Caco-2 (cell line): Measurements from ENCODE around the gene STRN. TPM values are rescaled to one million over a fixed set of nuclear protein-coding genes. Genes with fewer than 3 reads are reported as not detected.

Experiments
- BruUV-seq: library from RNA; stranded (reverse); fragments of 400-500 nt; replicated peaks from 2 replicates; lab custom pipeline; 2021; lab: Mats Ljungman, UMichigan
- CTCF ChIA-PET: fragments of 300-600 bp; sonication (Branson Sonifier 250); formaldehyde crosslinking; loops from one replicate; lab custom pipeline; 2022; ENCODE audit warnings: antibody characterized with exemption; lab: Charles Lee
- POLR2A ChIA-PET: fragments of 300-600 bp; sonication (Branson Sonifier 250); formaldehyde crosslinking; loops from one replicate; lab custom pipeline; 2022; ENCODE audit warnings: antibody characterized with exemption; lab: Charles Lee
- DNase-seq, 2 experiments: peaks; one replicate each; pipeline versions ENCODE4 v3.0.0 to v3.0.0-alpha.2; 2020 to 2022
- H3K27me3 ChIP-seq: replicated peaks from 2 replicates; pipeline ENCODE4 v1.6.0; 2011; ENCODE audit warnings: low read length; ENCODE audit not compliant: control insufficient read depth, insufficient read depth
- H3K36me3 ChIP-seq: 2 replicates; pipeline ENCODE4 v1.5.1; 2011; ENCODE audit warnings: low read length; ENCODE audit not compliant: control insufficient read depth, insufficient read depth
- H3K4me1 ChIP-seq: fragments of 250-450 bp; sonication (Bioruptor Pico); 2 replicates; pipeline ENCODE4 v1.5.1; 2020; ENCODE audit warnings: mild to moderate bottlenecking
- H3K4me3 ChIP-seq: 2 replicates; pipeline ENCODE4 v1.5.1; 2011; ENCODE audit warnings: low read depth, mild to moderate bottlenecking, control low read depth, low read length
- H3K9me3 ChIP-seq: fragments of 250-450 bp; sonication (Bioruptor Pico); 2 replicates; pipeline ENCODE4 v1.5.1; 2020; ENCODE audit warnings: mild to moderate bottlenecking, moderate library complexity
- H3K27ac Mint-ChIP-seq: one replicate; pipeline ENCODE4 v1.8.0; 2022; ENCODE audit warnings: mixed read lengths; ENCODE audit not compliant: unreplicated experiment
- H3K27me3 Mint-ChIP-seq: one replicate; pipeline ENCODE4 v1.8.0; 2022; ENCODE audit warnings: mixed read lengths; ENCODE audit not compliant: insufficient read depth, unreplicated experiment
- H3K36me3 Mint-ChIP-seq: one replicate; pipeline ENCODE4 v1.8.0; 2022; ENCODE audit warnings: mild to moderate bottlenecking, mixed read lengths; ENCODE audit not compliant: insufficient read depth, unreplicated experiment
- H3K4me1 Mint-ChIP-seq: one replicate; pipeline ENCODE4 v1.8.0; 2022; ENCODE audit warnings: low read depth, mixed read lengths; ENCODE audit not compliant: unreplicated experiment
- H3K4me3 Mint-ChIP-seq: one replicate; pipeline ENCODE4 v1.8.0; 2022; ENCODE audit warnings: mild to moderate bottlenecking, moderate library complexity, mixed read lengths; ENCODE audit not compliant: unreplicated experiment
- H3K9me3 Mint-ChIP-seq: one replicate; pipeline ENCODE4 v1.8.0; 2022; ENCODE audit warnings: mixed read lengths; ENCODE audit not compliant: unreplicated experiment
- intact Hi-C: fragments of 100-400 bp; cut with micrococcal nuclease; formaldehyde crosslinking; loops from one replicate; pipeline ENCODE4 v1.10.0; 2022; ENCODE audit not compliant: unreplicated experiment
- total RNA-seq: library from RNA; stranded (reverse); gene quantifications from 2 replicates; pipeline ENCODE4 v1.2.3, GENCODE V29; 2022
- TF ChIP-seq, protein P1 (sequence below), 2 experiments: fragments of 200-600 bp in 1 of 2; IDR thresholded peaks; 1 replicate in 1 of 2; 2 replicates in 1 of 2; pipeline versions ENCODE4 v1.5.1 to v1.8.0; 2011 to 2022; ENCODE audit warnings: antibody characterized with exemption in 1 of 2, control low read depth in 1 of 2, inconsistent platforms in 1 of 2, low read depth in 1 of 2, low read length in 1 of 2, mild to moderate bottlenecking in 1 of 2, moderate library complexity in 1 of 2; ENCODE audit not compliant: insufficient read depth in 1 of 2, severe bottlenecking in 1 of 2, unreplicated experiment in 1 of 2

STRN gene
- total RNA-seq, 1 experiment from 2014 or later = 36.8 TPM

DNA sequence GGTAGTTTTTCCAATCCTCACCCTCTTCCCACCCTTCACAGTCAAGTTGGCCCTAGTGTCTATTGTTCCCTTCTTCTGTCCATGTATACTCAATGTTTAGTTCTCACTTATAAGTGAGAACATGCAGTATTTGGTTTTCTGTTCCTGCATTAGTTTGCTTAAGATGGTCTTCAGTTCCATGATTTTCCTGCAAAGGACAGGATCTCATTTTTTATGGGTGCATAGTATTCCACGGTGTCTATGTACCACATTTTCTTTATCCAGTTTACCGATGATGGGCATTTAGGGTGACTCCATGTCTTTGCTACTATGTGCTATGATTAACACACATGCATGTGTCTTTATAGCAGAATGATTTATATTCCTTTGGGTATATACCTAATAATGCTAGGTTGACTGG lies 104.4 kb downstream of the STRN start:
- ChIA-PET POLR2A (no interaction called here), CTCF (no interaction called here)
- no TSS peak for BruUV-seq
- no peaks in the 10 kb centered on the region for H3K4me1 ChIP-seq
- Mint-ChIP-seq H3K27ac (no peak overlapping the region), H3K4me1 (peaks cover 7% of the 10 kb centered on the region), H3K27me3 (no peaks in the 10 kb centered on the region), H3K4me3 (no peak overlapping the region), H3K36me3 (peaks cover 35% of the 10 kb centered on the region), H3K9me3 (no peaks in the 10 kb centered on the region)
- TF ChIP-seq, protein P1, sequence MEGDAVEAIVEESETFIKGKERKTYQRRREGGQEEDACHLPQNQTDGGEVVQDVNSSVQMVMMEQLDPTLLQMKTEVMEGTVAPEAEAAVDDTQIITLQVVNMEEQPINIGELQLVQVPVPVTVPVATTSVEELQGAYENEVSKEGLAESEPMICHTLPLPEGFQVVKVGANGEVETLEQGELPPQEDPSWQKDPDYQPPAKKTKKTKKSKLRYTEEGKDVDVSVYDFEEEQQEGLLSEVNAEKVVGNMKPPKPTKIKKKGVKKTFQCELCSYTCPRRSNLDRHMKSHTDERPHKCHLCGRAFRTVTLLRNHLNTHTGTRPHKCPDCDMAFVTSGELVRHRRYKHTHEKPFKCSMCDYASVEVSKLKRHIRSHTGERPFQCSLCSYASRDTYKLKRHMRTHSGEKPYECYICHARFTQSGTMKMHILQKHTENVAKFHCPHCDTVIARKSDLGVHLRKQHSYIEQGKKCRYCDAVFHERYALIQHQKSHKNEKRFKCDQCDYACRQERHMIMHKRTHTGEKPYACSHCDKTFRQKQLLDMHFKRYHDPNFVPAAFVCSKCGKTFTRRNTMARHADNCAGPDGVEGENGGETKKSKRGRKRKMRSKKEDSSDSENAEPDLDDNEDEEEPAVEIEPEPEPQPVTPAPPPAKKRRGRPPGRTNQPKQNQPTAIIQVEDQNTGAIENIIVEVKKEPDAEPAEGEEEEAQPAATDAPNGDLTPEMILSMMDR (IDR thresholded peaks at IDR 0.05; ENCODE audit: insufficient read depth in 1 of 2, low read depth in 1 of 2, low read length in 1 of 2, severe bottlenecking in 1 of 2, unreplicated experiment in 1 of 2) = no peak
- intact Hi-C loops = no loop called here
- H3K27me3 ChIP-seq = no peaks in the 10 kb centered on the region
- H3K9me3 ChIP-seq = no peaks in the 10 kb centered on the region
- H3K4me3 ChIP-seq = no peak overlapping the region
- no peak for DNase-seq
- H3K36me3 ChIP-seq = no peaks in the 10 kb centered on the region; the same call in 1 of the 2 replicates

DNA sequence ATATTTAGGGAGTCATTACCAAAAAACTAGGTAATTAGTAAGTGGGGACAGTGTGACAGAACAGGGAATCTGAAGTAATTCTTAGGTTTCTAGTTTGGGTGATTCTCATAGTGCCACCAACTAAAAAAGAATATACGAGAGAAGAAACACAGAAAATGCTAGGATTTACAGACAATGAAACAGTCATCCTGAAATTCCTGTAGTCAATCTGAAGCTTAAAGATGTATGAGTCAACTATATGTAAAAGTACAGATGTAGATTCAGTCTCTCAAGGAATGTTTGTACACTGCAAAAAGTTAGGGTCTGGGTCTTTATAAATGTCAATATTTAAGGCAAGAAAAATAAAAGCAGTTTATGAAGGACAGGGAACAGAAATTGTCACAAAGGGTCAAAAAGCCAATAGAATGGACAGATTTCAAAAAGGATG lies 107.0 kb downstream of the STRN start:
- H3K4me1 Mint-ChIP-seq = peaks cover 7% of the 10 kb centered on the region
- no peak for DNase-seq
- no peaks in the 10 kb centered on the region for H3K9me3 Mint-ChIP-seq
- ChIA-PET CTCF (no interaction called here), POLR2A (no interaction called here)
- peak overlapping the region; percentile 11 for H3K27ac Mint-ChIP-seq
- no peak overlapping the region for H3K4me3 Mint-ChIP-seq
- H3K27me3 ChIP-seq = no peaks in the 10 kb centered on the region
- H3K9me3 ChIP-seq = no peaks in the 10 kb centered on the region
- no peaks in the 10 kb centered on the region; the same call in 1 of the 2 replicates for H3K36me3 ChIP-seq
- no peaks in the 10 kb centered on the region for H3K27me3 Mint-ChIP-seq
- H3K4me3 ChIP-seq = no peak overlapping the region
- peaks cover 17% of the 10 kb centered on the region for H3K36me3 Mint-ChIP-seq
- no TSS peak for BruUV-seq
- TF ChIP-seq, protein P1 (IDR thresholded peaks at IDR 0.05; ENCODE audit: insufficient read depth in 1 of 2, low read depth in 1 of 2, low read length in 1 of 2, severe bottlenecking in 1 of 2, unreplicated experiment in 1 of 2) = no peak
- intact Hi-C loops = no loop called here
- H3K4me1 ChIP-seq = no peaks in the 10 kb centered on the region

DNA sequence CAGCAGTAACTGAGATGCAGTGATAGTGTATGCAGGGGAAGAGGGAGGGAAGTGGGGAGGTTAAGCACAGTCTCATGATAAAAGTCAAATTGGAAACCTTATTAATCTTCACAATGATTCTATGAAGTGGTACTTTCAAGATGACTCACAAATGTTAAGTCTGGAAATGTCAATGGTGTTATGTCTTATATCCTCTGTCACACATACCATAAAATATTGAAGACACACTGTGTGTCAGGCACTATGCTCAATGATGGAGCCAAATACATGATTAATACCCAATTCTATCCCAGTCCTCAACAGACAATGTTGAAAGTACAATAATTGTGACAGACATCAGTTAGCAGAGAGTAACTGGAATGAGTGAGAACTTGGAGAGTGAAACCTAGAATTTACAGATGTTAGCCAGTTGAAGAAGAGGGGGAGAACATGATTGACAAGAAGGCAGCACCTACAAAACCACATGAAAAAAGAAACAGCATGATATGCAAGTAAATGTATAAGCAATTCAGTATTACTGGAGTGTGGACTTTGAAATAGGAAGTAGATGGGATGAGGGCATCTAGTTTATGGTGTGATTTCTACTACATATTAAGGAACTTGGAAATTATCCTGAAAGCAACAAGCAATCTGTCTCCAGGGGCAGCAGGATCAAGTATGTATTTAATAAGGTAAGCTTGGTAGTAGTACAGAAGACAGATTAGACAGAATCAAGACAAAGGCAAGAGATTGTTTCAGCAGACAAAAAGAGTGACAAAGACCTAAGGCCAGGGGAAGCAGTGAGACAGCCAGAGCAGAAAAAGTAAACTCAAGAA lies 107.6 kb downstream of the STRN start:
- H3K4me1 ChIP-seq = no peaks in the 10 kb centered on the region
- intact Hi-C loops = no loop called here
- peaks cover 17% of the 10 kb centered on the region for H3K36me3 Mint-ChIP-seq
- H3K9me3 Mint-ChIP-seq = no peaks in the 10 kb centered on the region
- peak overlapping the region; percentile 11 for H3K27ac Mint-ChIP-seq
- no peak for DNase-seq
- peaks cover 7% of the 10 kb centered on the region for H3K4me1 Mint-ChIP-seq
- no peaks in the 10 kb centered on the region for H3K27me3 ChIP-seq
- H3K4me3 ChIP-seq = no peak overlapping the region
- TF ChIP-seq, protein P1 (IDR thresholded peaks at IDR 0.05; ENCODE audit: insufficient read depth in 1 of 2, low read depth in 1 of 2, low read length in 1 of 2, severe bottlenecking in 1 of 2, unreplicated experiment in 1 of 2) = no peak
- BruUV-seq = no TSS peak
- POLR2A ChIA-PET = no interaction called here
- no peak overlapping the region for H3K4me3 Mint-ChIP-seq
- H3K36me3 ChIP-seq = no peaks in the 10 kb centered on the region; the same call in 1 of the 2 replicates
- H3K27me3 Mint-ChIP-seq = no peaks in the 10 kb centered on the region
- H3K9me3 ChIP-seq = no peaks in the 10 kb centered on the region
- CTCF ChIA-PET = no interaction called here
